ENCODE data around the gene MPRIP.

MPRIP gene

DNA sequence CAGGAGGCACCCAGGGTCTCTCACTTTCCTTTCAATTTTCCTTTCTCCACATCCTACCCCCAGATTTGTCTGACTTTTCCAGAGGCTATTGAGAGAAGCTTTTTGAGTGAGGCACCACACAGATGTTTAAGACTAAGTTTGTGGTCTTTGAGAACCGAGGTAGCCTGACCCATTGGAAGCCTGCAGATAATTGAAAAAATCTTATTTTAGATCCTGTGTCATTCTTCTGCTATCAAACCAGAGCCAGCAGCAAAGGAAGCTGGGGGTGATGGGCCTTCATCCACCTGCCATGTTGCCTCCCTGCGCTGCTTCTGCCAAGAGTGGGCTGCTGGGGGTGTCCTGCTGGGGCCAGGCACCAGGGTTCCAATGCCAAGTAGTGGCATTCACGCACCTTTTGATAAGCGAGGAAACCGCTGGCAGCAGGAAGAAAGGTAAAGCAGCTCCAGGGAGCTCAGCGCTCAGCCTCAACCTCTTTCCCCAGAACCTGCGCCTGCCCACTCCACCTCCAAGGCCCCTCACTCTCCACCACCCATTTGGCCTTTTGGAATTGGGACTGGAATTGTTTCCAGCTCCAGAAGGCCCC lies 55.6 kb downstream of the MPRIP start (continued):
- TF ChIP-seq, protein P1, sequence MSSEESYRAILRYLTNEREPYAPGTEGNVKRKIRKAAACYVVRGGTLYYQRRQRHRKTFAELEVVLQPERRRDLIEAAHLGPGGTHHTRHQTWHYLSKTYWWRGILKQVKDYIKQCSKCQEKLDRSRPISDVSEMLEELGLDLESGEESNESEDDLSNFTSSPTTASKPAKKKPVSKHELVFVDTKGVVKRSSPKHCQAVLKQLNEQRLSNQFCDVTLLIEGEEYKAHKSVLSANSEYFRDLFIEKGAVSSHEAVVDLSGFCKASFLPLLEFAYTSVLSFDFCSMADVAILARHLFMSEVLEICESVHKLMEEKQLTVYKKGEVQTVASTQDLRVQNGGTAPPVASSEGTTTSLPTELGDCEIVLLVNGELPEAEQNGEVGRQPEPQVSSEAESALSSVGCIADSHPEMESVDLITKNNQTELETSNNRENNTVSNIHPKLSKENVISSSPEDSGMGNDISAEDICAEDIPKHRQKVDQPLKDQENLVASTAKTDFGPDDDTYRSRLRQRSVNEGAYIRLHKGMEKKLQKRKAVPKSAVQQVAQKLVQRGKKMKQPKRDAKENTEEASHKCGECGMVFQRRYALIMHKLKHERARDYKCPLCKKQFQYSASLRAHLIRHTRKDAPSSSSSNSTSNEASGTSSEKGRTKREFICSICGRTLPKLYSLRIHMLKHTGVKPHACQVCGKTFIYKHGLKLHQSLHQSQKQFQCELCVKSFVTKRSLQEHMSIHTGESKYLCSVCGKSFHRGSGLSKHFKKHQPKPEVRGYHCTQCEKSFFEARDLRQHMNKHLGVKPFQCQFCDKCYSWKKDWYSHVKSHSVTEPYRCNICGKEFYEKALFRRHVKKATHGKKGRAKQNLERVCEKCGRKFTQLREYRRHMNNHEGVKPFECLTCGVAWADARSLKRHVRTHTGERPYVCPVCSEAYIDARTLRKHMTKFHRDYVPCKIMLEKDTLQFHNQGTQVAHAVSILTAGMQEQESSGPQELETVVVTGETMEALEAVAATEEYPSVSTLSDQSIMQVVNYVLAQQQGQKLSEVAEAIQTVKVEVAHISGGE (tag by site-specific recombination; conservative IDR thresholded peaks at IDR 0.05; ENCODE audit: low read depth), result no peak
- TF ChIP-seq ZNF274 (IDR thresholded peaks at IDR 0.05; ENCODE audit: low read length), result no peak
- TF ChIP-seq ZNF274 (tag by site-specific recombination; IDR thresholded peaks at IDR 0.05; ENCODE audit: borderline replicate concordance), result no peak
- TF ChIP-seq ZNF629 (tag by site-specific recombination; IDR thresholded peaks at IDR 0.05), result no peak
- TF ChIP-seq, protein P2, sequence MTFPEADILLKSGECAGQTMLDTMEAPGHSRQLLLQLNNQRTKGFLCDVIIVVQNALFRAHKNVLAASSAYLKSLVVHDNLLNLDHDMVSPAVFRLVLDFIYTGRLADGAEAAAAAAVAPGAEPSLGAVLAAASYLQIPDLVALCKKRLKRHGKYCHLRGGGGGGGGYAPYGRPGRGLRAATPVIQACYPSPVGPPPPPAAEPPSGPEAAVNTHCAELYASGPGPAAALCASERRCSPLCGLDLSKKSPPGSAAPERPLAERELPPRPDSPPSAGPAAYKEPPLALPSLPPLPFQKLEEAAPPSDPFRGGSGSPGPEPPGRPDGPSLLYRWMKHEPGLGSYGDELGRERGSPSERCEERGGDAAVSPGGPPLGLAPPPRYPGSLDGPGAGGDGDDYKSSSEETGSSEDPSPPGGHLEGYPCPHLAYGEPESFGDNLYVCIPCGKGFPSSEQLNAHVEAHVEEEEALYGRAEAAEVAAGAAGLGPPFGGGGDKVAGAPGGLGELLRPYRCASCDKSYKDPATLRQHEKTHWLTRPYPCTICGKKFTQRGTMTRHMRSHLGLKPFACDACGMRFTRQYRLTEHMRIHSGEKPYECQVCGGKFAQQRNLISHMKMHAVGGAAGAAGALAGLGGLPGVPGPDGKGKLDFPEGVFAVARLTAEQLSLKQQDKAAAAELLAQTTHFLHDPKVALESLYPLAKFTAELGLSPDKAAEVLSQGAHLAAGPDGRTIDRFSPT (tag by site-specific recombination; IDR thresholded peaks at IDR 0.05), result no peak
- no peak for TF ChIP-seq ZNF10 (tag by site-specific recombination; IDR thresholded peaks at IDR 0.05)
- TF ChIP-seq ZSCAN23 (tag by site-specific recombination; IDR thresholded peaks at IDR 0.05), result no peak
- no peak for TF ChIP-seq ZNF768 (tag by site-specific recombination; IDR thresholded peaks at IDR 0.05)

DNA sequence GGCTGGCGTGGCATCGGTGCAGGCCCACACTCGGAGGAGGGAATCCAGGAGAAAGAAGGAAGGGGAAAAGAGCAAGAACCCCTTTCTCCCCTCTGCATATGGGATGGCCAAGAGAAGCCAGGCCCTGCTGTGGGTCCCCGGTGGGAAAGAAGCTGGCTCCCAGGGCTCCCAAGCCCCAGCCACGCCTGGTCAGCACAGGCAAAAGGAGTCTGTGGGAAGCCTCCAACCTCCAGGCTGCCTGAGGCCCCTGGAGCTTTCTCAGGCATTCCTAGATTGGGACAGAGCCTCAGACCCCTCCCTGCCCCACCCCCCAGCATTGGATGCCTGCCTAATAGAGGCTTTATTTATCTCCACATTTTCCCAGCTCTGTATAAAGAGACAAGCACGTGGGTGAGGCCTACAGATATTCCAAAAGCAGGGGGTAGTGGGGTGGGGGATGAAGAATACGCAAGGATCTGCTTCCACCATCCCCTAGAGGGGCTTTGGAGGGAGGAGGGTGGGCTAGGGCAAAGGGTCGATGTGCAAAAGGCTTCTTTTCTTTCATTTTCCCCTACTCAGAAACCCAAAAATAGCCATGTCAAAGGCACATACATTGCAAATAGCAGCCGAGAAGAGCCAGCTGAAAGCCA lies 56.4 kb downstream of the MPRIP start:
- CTCF ChIA-PET, result no interaction called here
- Histone ChIP-seq H3K9me3 (ENCODE audit: control insufficient read depth, insufficient read depth, low read depth, low read length) (no peaks in the 10 kb centered on the region), H3K4me1 (ENCODE audit: control insufficient read depth, insufficient read depth, low read length) (no peaks in the 10 kb centered on the region), H3K4me3 (ENCODE audit: low read depth, low read length) (no peak overlapping the region), H3K36me3 (ENCODE audit: control insufficient read depth in 2 of 2, insufficient read depth in 1 of 2, low read length in 2 of 2) (peaks cover 0 to 43% of the 10 kb centered on the region in 2 experiments; a peak in 2 of 3 replicates), H3K27ac (ENCODE audit: extremely low read depth, low read depth, low read length) (no peak overlapping the region)
- POLR2A ChIA-PET, result no interaction called here
- no peak for TF ChIP-seq ZNF837 (tag by site-specific recombination; IDR thresholded peaks at IDR 0.05)
- no peak for TF ChIP-seq ZNF274 (IDR thresholded peaks at IDR 0.05; ENCODE audit: low read length)
- TF ChIP-seq ZNF274 (tag by site-specific recombination; IDR thresholded peaks at IDR 0.05; ENCODE audit: borderline replicate concordance), result no peak
- TF ChIP-seq ZNF624 (tag by site-specific recombination; IDR thresholded peaks at IDR 0.05), result no peak
- TF ChIP-seq KLF1 (tag by site-specific recombination; IDR thresholded peaks at IDR 0.05), result peak; percentile 45; the same call in 1 of the 2 replicates
- TF ChIP-seq ZNF76 (tag by site-specific recombination; IDR thresholded peaks at IDR 0.05; ENCODE audit: borderline replicate concordance, low read depth), result no peak
- TF ChIP-seq ZNF184 (tag by site-specific recombination; IDR thresholded peaks at IDR 0.05), result no peak
- TF ChIP-seq ZNF776 (tag by site-specific recombination; IDR thresholded peaks at IDR 0.05; ENCODE audit: borderline replicate concordance), result no peak
- TF ChIP-seq, protein P3, sequence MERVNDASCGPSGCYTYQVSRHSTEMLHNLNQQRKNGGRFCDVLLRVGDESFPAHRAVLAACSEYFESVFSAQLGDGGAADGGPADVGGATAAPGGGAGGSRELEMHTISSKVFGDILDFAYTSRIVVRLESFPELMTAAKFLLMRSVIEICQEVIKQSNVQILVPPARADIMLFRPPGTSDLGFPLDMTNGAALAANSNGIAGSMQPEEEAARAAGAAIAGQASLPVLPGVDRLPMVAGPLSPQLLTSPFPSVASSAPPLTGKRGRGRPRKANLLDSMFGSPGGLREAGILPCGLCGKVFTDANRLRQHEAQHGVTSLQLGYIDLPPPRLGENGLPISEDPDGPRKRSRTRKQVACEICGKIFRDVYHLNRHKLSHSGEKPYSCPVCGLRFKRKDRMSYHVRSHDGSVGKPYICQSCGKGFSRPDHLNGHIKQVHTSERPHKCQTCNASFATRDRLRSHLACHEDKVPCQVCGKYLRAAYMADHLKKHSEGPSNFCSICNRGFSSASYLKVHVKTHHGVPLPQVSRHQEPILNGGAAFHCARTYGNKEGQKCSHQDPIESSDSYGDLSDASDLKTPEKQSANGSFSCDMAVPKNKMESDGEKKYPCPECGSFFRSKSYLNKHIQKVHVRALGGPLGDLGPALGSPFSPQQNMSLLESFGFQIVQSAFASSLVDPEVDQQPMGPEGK (tag by site-specific recombination; IDR thresholded peaks at IDR 0.05), result no peak
- no peak for TF ChIP-seq ZNF707 (tag by site-specific recombination; IDR thresholded peaks at IDR 0.05)
- no peak for TF ChIP-seq ZNF664 (tag by site-specific recombination; IDR thresholded peaks at IDR 0.05)
- TF ChIP-seq ZNF747 (tag by site-specific recombination; IDR thresholded peaks at IDR 0.05), result no peak
- no peak for TF ChIP-seq ZNF248 (tag by site-specific recombination; IDR thresholded peaks at IDR 0.05)
- TF ChIP-seq ZNF341 (tag by site-specific recombination; IDR thresholded peaks at IDR 0.05; ENCODE audit: low read depth), result peak; percentile 25; the same call in 1 of the 2 replicates
- TF ChIP-seq, protein P4, sequence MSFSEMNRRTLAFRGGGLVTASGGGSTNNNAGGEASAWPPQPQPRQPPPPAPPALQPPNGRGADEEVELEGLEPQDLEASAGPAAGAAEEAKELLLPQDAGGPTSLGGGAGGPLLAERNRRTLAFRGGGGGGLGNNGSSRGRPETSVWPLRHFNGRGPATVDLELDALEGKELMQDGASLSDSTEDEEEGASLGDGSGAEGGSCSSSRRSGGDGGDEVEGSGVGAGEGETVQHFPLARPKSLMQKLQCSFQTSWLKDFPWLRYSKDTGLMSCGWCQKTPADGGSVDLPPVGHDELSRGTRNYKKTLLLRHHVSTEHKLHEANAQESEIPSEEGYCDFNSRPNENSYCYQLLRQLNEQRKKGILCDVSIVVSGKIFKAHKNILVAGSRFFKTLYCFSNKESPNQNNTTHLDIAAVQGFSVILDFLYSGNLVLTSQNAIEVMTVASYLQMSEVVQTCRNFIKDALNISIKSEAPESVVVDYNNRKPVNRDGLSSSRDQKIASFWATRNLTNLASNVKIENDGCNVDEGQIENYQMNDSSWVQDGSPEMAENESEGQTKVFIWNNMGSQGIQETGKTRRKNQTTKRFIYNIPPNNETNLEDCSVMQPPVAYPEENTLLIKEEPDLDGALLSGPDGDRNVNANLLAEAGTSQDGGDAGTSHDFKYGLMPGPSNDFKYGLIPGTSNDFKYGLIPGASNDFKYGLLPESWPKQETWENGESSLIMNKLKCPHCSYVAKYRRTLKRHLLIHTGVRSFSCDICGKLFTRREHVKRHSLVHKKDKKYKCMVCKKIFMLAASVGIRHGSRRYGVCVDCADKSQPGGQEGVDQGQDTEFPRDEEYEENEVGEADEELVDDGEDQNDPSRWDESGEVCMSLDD (tag by site-specific recombination; IDR thresholded peaks at IDR 0.05), result no peak
- TF ChIP-seq GLI2 (tag by site-specific recombination; IDR thresholded peaks at IDR 0.05; ENCODE audit: borderline replicate concordance, low read depth), result no peak
- TF ChIP-seq ZNF394 (tag by site-specific recombination; IDR thresholded peaks at IDR 0.05; ENCODE audit: borderline replicate concordance), result no peak
- TF ChIP-seq ZEB2 (tag by site-specific recombination; IDR thresholded peaks at IDR 0.05), result no peak
